ENCODE data around the gene ADAD2.

- no peak for TF ChIP-seq CTCF (conservative IDR thresholded peaks at IDR 0.05 in 1 of 2, IDR thresholded peaks at IDR 0.05 in 1 of 2; ENCODE audit: extremely low read depth in 1 of 2, insufficient read depth in 1 of 2, low read depth in 1 of 2, low read length in 2 of 2)
- TF ChIP-seq EZH2 (IDR thresholded peaks at IDR 0.05; ENCODE audit: borderline replicate concordance, low read length) = no peak
Observed at GRCh38 chr16:84212631-84213030, 21.7 kb downstream of the ADAD2 start.
